Glomerular endothelial cell (primary cell): Measurements from ENCODE around the gene AFF2. TPM values are rescaled to one million over a fixed set of nuclear protein-coding genes. Genes with fewer than 3 reads are reported as not detected.
"Not testable (repeated sequence)": the region's sequence is repeated elsewhere in the genome, so short reads cannot be mapped to it uniquely, and the experiment has no call there.

Source experiments
- DNase-seq: peaks from one replicate; pipeline ENCODE4 v3.0.0-alpha.2; 2011; ENCODE audit warnings: low read depth, low spot score; ENCODE audit errors: extremely low read depth
- total RNA-seq: library from RNA; depleted of rRNA; stranded (reverse); fragments of >200 nt; gene quantifications from 2 replicates; pipeline ENCODE4 v1.2.3, GENCODE V29; 2015

AFF2 gene
- total RNA-seq, 1 donor from 2014 or later = 0.06 TPM

DNA sequence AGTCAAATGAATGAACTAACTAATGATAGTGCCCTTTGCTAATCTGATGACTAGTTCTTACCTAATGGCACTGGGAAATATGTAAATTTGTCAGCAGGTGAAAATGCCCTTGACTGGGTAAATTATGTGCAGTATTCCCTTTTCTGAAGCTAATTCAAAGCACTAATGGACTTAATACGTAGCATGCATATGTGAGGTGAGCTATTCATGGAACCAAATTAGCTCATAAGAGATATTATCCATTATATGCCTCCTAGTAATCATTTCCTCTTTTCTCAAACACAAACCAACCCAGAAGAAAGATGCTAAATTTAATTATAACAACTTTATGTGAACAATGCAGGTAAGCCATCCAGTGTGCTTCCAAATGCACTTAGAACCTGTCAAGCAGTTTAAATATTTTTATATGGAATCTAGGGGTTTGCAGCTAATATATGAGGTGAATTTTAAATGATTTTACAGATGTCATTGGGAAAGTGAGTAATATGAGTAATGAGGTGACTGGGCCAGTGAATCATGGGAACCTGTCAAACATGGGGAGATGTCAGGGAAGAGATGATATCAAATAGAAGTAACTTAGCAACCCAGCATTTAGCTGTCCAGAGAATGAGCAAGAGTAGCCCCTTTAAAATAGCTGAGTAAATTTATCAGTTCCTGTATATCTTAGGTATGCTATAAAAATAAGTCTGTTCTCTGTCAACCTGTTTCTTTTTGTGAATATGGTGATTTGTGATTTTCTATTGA is 315.0 kb downstream of the AFF2 start:
- no peak for DNase-seq

DNA sequence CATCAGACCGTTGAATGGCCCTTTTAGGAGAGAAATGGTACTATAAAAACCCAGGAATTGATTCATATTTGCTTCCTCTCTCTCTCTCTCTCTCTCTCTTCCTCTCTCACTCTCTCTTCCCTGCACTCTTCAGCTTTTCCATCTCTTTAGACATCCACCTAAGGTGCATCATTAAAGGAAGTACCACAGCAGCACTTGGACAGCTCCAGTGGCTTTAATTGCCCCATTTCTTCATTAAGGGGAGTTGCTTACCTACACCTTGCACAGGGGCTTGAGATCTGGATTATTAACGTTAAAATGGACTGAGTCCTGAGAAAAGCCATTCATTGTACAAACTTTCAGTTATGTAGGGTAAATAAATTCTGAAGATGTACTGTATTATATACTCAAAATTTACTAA is 323.6 kb downstream of the AFF2 start:
- no peak for DNase-seq

DNA sequence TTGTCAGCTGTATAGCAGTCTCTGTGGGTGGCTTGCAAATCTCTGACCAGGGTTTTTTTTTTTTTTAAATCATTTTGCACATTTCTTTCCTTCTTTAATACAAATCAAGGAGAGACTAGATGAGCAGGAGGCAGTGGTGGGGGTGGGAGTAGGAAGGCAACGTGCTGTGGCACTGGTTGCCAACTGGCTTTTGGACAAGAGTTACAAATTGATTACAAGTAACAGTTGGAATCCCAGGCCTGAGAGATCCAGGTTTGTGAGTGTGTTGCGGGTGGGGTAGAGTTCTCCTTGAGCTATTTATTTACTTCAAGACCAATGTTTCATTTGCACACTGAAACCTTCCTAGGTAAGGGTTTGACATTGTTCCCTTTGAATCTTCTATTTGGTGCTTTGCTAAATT is 325.3 kb downstream of the AFF2 start:
- DNase-seq = no peak

DNA sequence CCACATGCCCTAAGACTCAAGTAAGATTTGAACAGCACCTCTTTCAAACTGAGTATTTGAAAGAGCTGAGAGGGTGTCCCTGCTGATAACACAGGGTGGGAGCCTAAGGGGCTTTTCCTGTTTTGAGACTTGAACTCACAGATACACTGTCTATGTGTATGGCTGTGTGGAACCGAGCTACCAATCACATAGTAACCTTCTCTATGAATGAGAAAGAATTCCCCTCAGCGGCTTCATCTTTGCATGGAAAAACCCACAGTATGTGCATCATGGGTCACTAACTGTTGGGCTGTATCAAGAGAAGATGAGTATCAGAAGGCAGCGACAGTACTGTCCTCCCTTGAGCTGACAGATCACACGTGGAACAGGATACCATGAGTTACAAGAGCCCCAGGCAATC is 336.3 kb downstream of the AFF2 start:
- DNase-seq = no peak

DNA sequence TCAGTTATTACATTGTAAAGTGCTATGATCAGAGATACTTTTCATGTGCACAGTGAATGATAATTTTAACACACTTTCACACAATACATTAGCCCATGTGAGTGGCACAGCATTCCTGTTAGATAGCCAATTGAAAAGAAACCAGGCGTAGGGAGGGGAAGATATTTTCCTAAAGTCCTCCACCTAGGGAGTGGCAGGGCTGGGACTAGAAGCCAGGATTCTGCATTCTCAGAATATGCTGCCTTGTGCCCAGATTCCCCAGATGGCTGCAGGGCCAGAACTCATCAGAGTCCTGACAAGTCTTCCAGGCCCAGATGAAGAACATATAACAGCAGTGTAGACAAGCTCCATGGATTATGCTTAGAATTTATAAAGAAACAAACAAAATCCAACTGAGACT is 350.2 kb downstream of the AFF2 start:
- no peak for DNase-seq

DNA sequence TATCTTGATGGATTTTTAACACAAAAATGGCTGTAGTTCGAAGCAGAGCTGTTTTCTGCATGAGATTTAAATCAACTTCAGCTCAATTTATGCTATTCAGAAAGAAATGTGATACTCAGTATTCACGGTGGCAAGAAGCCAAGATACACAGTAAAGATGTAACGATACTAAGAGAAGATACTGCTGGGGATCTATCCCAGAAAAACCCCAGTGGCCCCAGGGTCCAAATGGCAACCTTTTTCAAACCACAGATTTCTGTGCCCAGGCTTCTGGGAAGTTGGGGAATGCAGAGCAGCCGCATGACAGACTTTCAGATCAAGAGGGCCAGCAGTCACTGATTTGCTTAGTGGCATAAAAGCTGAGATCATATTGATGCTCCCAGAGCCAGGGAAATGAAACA is 353.9 kb downstream of the AFF2 start:
- DNase-seq = no peak

DNA sequence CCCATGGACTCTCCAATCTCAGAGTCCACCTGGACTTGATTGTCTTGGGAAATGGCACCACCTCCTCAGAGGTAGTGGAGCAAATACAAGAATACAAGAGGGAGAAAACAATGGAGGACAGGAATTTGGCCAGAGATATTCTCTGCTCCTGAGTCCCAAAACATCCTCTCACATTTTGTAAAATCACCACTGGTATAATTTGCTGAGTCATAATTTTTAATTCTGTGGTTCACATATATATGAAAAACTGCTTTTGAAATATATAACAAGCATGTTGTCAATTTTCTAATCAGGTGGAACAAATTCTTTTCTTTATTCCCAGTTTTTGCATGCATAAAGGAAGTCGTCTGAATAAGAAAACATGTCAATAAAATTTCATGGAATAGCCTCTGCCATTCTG is 356.1 kb downstream of the AFF2 start:
- no peak for DNase-seq

DNA sequence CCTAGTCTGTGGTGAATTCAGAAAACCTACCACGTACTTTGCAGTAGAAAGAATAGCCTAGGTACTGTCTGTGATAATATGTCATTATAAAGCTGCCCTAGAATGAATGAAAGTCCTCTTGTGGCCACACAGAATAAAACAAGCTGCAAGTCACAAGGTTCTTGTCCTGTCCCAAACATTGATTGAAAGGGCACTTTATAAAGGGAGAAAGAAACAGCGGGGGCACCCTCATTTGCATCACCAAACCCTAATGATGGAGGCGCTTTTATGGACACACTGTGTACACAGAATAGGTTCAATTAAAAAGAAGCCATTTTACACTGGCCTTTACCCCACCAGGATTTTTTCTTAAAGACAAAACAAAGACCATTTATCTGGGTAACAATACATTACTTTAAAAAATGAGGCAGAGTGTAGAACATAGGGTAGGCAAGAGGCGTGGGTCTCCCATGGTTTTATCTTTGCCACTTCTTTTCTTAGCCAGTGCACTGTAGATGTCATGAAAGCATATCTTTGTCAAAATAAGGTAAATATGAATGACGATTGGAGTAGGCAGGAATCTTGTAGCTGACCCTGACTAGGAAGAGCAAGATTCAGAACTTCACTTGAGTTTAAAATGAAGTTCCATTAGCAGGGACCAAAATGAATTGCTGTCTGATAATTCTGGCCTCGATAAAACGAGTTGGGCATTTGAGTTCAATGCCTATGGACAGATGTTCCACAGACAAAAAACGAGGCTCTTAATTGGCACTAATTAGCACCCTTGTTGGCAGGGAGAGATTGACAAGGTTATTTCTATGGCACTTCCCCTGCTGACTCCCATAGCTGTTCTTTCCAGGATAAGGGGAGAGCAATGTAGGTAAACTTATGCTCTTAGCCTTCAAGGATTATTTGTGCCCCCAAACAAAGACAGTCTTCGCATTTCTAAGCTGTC is 365.1 kb downstream of the AFF2 start:
- no peak for DNase-seq

DNA sequence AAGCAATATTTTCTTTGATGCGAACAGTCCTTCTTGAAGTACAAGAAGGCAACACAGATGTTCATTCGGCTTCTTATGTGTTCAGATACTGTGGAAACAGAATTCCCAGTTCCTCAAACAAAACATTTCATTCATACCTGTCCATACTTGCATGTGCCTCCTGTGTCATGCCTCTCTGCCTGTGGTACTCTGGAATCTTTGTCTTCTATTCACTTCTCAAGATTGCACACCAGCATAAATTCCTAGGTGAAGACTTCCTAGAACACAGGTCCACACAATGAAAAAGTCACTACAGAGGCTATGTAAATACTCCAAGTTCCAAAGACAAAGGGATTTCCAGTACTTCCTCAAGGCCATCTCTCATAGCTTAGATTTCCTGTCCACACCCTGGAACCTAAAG is 367.2 kb downstream of the AFF2 start:
- no peak for DNase-seq

DNA sequence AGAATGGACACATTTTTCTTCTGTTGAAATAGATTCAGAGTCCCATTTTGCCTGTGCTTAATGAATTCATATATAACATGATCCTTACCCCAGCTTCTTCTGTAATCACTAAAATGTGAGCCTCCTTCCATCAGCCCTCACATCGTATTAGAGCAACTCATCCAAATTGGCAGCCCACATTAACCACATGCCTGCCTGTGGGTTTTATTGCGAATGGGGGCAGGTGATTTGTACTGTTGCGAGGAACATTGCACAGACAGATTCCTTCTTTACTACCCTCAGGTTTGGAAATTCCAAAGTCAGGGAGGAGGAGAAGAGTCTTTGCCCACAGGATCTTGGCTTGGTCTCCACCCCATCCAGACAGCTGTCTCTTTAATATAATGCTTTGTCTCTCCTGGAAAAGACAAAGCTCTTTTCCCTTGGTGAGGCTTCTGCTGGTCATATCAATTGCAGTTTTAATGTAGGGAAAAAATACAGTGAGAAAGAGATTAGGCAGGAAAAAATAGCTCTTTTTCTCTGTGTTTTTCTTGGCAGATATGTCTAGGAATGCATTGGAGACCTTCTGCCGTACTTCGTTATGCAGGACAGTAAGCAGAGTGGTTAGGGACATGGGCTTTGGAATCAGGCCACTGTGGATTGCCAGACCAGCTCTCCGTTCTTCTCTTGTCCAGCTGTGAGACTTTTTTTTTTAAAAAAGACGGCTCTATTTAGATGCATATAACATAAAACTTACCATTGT is 371.2 kb downstream of the AFF2 start:
- DNase-seq = no peak

DNA sequence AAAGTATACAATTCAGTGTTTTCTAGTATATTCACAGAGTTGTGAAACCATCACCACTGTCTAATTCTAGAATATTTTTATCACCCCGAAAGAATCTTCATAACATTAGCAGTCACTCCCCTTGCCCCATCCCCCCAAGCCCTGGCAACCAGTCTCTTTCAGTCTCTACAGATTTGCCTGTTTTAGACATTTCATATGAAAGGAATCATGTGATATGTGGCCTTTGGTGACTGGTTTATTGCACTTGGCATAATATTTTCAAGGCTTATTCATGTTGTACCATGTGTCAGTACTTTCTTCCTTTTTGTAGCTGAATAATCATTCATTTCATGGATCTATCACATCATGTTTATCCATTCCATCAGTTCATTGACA is 371.7 kb downstream of the AFF2 start:
- DNase-seq = no peak

DNA sequence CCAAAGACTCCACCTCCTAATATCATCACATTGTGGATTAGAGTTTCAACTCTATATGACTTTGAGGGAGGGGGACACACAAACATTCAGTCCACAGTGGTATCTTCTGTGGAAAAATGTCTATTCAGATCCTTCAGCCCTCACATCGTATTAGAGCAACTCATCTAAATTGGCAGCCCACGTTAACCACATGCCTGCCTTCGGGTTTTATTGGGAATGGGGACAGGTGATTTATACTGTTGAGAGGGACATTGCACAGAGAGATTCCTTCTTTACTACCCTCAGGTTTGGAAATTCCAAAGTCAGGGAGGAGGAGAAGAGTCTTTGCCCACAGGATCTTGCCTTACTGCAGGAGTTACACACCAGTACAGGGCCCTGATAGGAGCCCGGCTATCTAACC is 372.5 kb downstream of the AFF2 start:
- DNase-seq = no peak

DNA sequence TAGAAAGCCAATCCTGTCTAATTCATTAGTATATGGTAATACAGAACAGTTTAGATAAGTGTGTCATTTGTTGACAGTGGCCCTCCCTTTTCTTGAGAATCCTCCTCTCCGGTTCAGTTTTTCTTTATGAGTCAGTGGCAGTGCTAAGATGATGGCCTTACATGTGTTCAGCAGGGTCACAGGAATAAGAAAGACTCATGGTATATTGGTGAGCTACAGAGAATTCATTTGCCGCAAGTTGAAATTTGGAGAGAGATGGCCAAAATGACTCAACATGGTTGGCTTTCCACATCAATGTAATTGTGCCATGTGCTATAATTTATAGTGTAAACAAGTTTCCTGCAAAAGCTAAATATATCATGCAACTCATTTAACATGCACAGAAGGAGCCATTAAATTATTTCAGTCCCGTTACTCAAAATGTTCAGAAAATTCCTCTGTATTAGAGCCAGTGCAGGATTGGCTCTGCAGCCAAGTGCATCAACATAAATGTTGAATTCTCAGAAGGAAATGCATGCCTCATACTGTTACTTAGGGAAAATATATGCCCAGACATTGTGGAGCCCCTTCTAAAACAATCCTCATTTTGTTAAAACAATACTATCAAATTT is 374.3 kb downstream of the AFF2 start:
- no peak for DNase-seq

DNA sequence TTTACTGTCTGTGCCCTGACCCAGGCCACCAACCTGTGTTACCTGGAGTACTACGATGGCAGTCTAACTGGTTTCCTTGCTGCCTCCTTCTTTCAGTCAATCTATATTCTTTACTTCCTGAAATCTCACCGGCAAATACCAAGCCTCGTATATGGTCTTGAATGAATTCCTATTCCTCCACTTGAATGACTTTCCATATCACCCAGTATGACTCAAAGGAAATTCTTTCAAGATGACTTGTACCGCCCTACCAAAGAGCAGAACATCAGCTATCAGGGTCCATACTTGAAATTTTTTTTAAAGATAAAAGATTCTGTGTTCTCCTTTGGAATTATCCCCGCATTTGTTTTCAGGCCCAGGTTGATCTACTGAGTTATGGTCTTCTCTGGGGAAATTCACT is 378.0 kb downstream of the AFF2 start:
- DNase-seq = no peak

DNA sequence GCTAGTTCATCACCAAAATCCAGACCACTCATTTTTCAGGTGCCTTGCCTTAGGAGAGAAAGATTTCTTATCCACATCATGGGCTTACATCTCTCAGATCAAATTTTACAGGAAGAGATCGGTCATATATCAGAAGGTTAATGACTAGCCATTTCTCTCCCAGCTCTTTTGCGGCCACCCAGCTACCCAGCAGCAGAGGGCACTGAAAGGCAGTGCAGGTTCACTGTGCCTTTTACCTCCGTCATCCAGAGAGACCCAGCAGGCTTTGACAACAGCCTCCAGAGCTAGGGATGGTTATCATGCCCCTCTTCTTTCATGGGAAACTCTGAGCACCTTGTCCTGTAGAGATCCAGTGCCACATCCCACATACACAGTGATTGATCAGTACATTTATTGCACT is 384.8 kb downstream of the AFF2 start:
- no peak for DNase-seq

DNA sequence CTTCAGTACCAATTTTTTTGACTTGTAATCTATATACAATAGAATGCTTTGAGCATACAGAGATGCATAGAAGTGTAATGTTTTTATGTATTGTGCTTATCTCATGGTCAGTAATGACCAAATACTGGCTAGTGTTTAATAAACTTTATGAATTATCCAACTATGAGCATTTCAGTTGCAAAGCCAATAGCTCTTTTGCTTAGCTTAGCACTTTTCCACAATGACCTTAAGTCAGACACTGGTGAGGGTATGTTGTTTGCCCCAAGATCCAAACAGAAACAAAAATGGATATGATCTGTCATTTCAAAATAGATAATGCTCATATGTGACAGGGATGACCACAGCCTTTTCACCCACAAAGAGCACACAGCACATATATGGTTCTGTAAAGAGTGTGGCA is 393.0 kb downstream of the AFF2 start:
- DNase-seq = no peak

DNA sequence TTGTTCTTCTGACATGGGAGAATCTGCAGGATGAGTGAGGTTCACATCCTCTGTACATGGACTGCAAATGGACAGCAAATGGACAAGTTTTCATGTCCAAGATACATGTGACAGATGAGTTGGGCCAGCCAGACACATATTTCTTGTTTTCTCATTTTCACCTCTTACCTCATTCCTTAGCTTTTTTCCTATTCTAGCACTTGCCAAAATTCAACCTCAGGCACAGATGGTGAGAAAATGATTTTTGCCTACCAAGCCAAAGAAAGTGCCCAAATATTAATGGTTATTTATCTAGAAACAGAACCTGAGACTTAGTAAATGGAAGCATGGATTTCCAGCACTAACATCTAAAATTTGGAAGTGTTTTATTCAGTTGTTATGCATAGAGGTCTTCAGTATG is 402.2 kb downstream of the AFF2 start:
- no peak for DNase-seq

DNA sequence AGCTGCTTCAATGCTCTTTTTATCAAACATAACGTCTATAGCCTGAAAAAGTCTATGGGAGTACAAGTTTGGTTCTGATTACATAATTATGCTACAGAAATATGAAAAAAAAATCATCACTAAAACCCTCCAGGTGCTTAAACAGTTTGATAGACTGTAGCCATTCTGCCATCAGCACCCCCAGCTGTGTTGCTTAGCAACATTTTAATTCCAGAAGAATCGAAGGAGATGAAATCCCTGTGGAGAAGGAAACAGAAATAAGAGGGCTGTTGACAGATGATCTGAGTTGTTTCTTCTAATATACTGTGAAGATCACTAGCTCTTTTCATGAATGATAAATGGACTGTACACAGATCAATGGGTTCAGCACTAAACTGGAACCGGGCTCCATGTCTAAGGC is 402.8 kb downstream of the AFF2 start:
- DNase-seq = no peak

DNA sequence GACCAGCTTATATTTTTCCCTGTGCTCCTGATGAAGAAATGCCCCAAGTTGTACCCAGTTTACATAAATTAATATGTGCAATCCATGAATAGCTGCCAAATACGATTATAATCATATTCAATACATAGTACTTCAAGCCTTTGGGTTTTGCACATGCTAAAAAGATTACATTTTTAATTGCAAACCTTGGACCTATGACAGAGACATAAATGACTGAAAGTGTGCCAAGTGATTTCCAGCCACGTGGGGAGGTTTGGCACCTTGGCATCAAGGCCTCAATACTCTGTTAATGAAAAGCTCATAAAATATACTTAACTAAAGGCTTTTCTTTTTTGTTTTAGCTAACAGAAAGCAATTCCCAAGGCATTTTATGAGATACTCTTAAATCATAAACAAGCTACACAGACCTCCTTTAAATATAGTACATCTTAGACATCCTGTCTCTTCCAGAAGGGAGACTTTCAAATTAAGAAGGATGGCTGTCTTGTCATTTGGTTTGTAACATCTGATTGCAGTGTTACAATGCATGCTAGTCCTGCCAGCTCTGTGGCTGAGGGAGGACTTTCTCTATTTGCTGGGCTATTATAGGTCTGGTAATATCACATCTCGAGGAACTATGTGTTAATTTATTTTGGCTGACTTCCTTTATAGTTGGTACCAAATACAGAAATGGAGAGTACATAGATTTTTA is 404.1 kb downstream of the AFF2 start:
- DNase-seq = no peak

DNA sequence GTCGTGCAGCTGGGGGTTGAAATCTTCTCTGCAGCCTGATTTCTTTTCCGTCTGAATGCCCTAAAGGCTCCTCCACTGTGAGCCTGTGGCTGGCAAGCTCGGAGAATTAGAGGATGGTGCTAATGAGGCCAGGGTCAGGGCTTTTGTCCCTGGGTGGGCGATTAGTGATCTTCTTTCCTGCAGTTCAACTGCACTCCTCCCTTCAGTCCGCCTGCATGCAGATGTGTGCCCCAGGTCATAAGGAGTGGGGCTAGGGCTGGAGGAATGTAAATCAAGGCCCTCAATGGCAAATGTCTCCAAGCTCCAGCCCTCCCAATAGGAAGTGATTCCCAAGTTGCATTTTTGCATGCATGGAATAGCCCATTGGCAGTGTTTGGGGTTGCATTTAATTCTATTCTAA is 405.0 kb downstream of the AFF2 start:
- DNase-seq = no peak

DNA sequence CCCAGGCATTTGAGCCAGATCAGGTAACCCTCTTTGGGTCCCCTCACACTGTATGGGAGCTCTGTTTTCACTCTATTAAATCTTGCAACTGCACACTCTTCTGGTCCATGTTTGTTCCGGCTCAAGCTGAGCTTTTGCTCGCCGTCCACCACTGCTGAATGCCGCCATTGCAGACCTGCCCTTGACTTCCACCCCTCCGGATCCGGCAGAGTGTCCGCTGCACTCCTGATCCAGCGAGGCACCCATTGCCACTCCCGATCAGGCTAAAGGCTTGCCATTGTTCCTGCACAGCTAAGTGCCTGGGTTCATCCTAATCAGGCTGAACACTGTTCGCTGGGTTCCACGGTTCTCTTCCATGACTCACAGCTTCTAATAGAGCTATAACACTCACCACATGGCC is 406.2 kb downstream of the AFF2 start:
- DNase-seq = not testable (repeated sequence)
